Adrenal gland (tissue), 19 donors: ENCODE data around the gene RAB14. TPM values are rescaled to one million over a fixed set of nuclear protein-coding genes. Genes with fewer than 3 reads are reported as not detected.

Experiments
- DNase-seq, 7 donors: peaks; one replicate each; pipeline ENCODE4 v3.0.0-alpha.2; 2019 to 2020
- H3K27ac ChIP-seq, 5 donors: fragments of 200-600 bp; sonication (generic) in 4 of 5; 1 replicate in 3 of 5; 2 replicates in 2 of 5; pipeline versions ENCODE4 v1.5.1 to v1.8.0; 2016 to 2020; ENCODE audit warnings: mild to moderate bottlenecking in 1 of 5
- H3K27me3 ChIP-seq: fragments of 200-600 bp; 2 replicates; pipeline ENCODE4 v1.8.0; 2021
- H3K36me3 ChIP-seq, 2 donors: fragments of 200-600 bp; replicated peaks in 1 of 2; 1 replicate in 1 of 2; 2 replicates in 1 of 2; pipeline versions ENCODE4 v1.5.1 to v1.8.0; 2018 to 2022
- H3K4me1 ChIP-seq, 2 donors: fragments of 200-600 bp; replicated peaks in 1 of 2; 1 replicate in 1 of 2; 2 replicates in 1 of 2; pipeline versions ENCODE4 v1.5.1 to v1.8.0; 2018 to 2021
- H3K4me3 ChIP-seq, 4 donors: fragments of 200-600 bp; sonication (generic) in 3 of 4; one replicate each; pipeline ENCODE4 v1.5.1; 2016 to 2018
- H3K9me3 ChIP-seq, 3 donors: fragments of 200-600 bp; sonication (generic) in 1 of 3; replicated peaks in 1 of 3; 1 replicate in 2 of 3; 2 replicates in 1 of 3; pipeline versions ENCODE4 v1.5.1 to v1.8.0; 2016 to 2021
- CTCF ChIP-seq, 6 experiments: fragments of 450-650 bp in 4 of 6; fragments of 200-600 bp in 2 of 6; sonication (generic) in 1 of 6; IDR thresholded peaks; 1 replicate in 5 of 6; 2 replicates in 1 of 6; pipeline versions ENCODE4 v1.5.1 to v1.8.0; 2016 to 2021; ENCODE audit warnings: antibody characterized with exemption in 6 of 6, mild to moderate bottlenecking in 2 of 6, moderate library complexity in 1 of 6
- POLR2A ChIP-seq, 2 donors: fragments of 450-650 bp; IDR thresholded peaks; one replicate each; pipeline ENCODE4 v1.6.1; 2017; ENCODE audit warnings: antibody characterized with exemption in 2 of 2, mild to moderate bottlenecking in 2 of 2, moderate library complexity in 1 of 2
- WGBS, 4 donors: extraction: QIAGEN DNeasy Blood & Tissue Kit in 2 of 4; methylation state at CpG; one replicate each; pipeline versions ENCODE4 v1.1.5 to v1.1.7; 2013 to 2017; 5-methylcytosine and 5-hydroxymethylcytosine counted together
- intact Hi-C, 2 donors: fragments of 100-400 bp; cut with DNase I; formaldehyde crosslinking; loops; one replicate each; pipeline versions ENCODE4 v1.14.1 to v1.15.0; 2022 to 2023
- long read RNA-seq, 10 donors: library from polyadenylated mRNA in 3 of 10; unstranded in 2 of 10; stranded (forward) in 1 of 10; transcript quantifications; one replicate each; pipeline ENCODE4 v2.0.0 and lab custom pipeline, GENCODE V29; 2021 to 2026
- polyA plus RNA-seq, 3 donors: library from polyadenylated mRNA; stranded (reverse); fragments of 200-250 nt in 2 of 3; fragments of 350-450 nt in 1 of 3; fragmentation: Illumina TruSeq in 1 of 3; extraction: RNeasy Lipid Tissue Mini Kit (QIAGEN cat#74804) in 1 of 3; gene quantifications; one replicate each; pipeline ENCODE4 v1.2.3, GENCODE V29; 2013 to 2014
- total RNA-seq, 9 donors: library from RNA; depleted of rRNA in 4 of 9; stranded (reverse); fragments of >200 nt in 4 of 9; fragments of 120-200 nt in 1 of 9; fragmentation: NEBNext Ultra II Directional in 1 of 9; extraction: Animal tissue kit (Norgen Biotek cat#: 25700) in 1 of 9; gene quantifications; one replicate each; pipeline versions ENCODE4 v1.1.0 to v1.2.4, GENCODE V29; 2013 to 2023
- donor health status: healthy with polysubstance abuse.
- donor health status: Bipolar disorder and iron deficiency.
- donor health status: DM: yes; HTN: yes; CAD: no.
- donor health status: DM: no; HTN: no; CAD: no.
- donor health status: DM: no; HTN: no; CAD: no.
- donor health status: DM: yes; HTN: yes; CAD: no.

The RAB14 gene
- total RNA-seq (10 to 100 TPM; 23.8 to 93.2 (median 44.8) TPM), polyA plus RNA-seq (100 to 1,000 TPM in 1 of 3 donors, 10 to 100 TPM in 2; 16.5 to 108 (median 21.7) TPM)
- long read RNA-seq, donor 1, full-length matches to known transcripts, result 46 of 51 reads
- long read RNA-seq, donor 1, partial matches to known transcripts, result 5 of 51 reads
- long read RNA-seq, donor 1, other reads (novel, unspliced or antisense), result 0 of 51 reads
- long read RNA-seq, donor 2, full-length matches to known transcripts, result 34 of 34 reads
- long read RNA-seq, donor 2, partial matches to known transcripts, result 0 of 34 reads
- long read RNA-seq, donor 2, other reads (novel, unspliced or antisense), result 0 of 34 reads
- long read RNA-seq, donor 3, full-length matches to known transcripts, result 36 of 36 reads
- long read RNA-seq, donor 3, partial matches to known transcripts, result 0 of 36 reads
- long read RNA-seq, donor 3, other reads (novel, unspliced or antisense), result 0 of 36 reads
- long read RNA-seq, donor 4, full-length matches to known transcripts, result 6 of 8 reads
- long read RNA-seq, donor 4, partial matches to known transcripts, result 1 of 8 reads
- long read RNA-seq, donor 4, other reads (novel, unspliced or antisense), result 1 of 8 reads
- long read RNA-seq, donor 5, full-length matches to known transcripts, result 152 of 158 reads
- long read RNA-seq, donor 5, partial matches to known transcripts, result 1 of 158 reads
- long read RNA-seq, donor 5, other reads (novel, unspliced or antisense), result 5 of 158 reads
- long read RNA-seq, donor 6, full-length matches to known transcripts, result 6 of 9 reads
- long read RNA-seq, donor 6, partial matches to known transcripts, result 2 of 9 reads
- long read RNA-seq, donor 6, other reads (novel, unspliced or antisense), result 1 of 9 reads
- long read RNA-seq, donor 7, full-length matches to known transcripts, result 19 of 19 reads
- long read RNA-seq, donor 7, partial matches to known transcripts, result 0 of 19 reads
- long read RNA-seq, donor 7, other reads (novel, unspliced or antisense), result 0 of 19 reads
- long read RNA-seq, donor 8, full-length matches to known transcripts, result 45 of 45 reads
- long read RNA-seq, donor 8, partial matches to known transcripts, result 0 of 45 reads
- long read RNA-seq, donor 8, other reads (novel, unspliced or antisense), result 0 of 45 reads
- long read RNA-seq, donor 9, full-length matches to known transcripts, result 34 of 34 reads
- long read RNA-seq, donor 9, partial matches to known transcripts, result 0 of 34 reads
- long read RNA-seq, donor 9, other reads (novel, unspliced or antisense), result 0 of 34 reads
- long read RNA-seq, donor 10, full-length matches to known transcripts, result 18 of 18 reads
- long read RNA-seq, donor 10, partial matches to known transcripts, result 0 of 18 reads
- long read RNA-seq, donor 10, other reads (novel, unspliced or antisense), result 0 of 18 reads

- TF ChIP-seq POLR2A (IDR thresholded peaks at IDR 0.05), result peak; percentile 41 to 81
- TF ChIP-seq CTCF (IDR thresholded peaks at IDR 0.05), result peak; percentile 17 to 56 (median 48)
- no peaks in the 10 kb centered on the region for H3K36me3 ChIP-seq
- intact Hi-C loops, result no loop called here
- no peaks in the 10 kb centered on the region for H3K27me3 ChIP-seq
- DNase-seq, result peak; percentile 100
- WGBS, 4 donors, result 1 to 7% (median 4%) methylated on average over 15 to 55 of the region's 55 CpGs
- no peaks in the 10 kb centered on the region for H3K9me3 ChIP-seq
- peaks cover 22 to 40% of the 10 kb centered on the region in 2 donors for H3K4me1 ChIP-seq
- peak within 1 kb of the TSS; percentile 47 to 99 (median 90) for H3K4me3 ChIP-seq
- H3K27ac ChIP-seq, result peak within 1 kb of the TSS; percentile 32 to 97 (median 89)
Observed at GRCh38 chr9:121201738-121202533, at the start of gene RAB14. Gene RAB14 (minus strand): TSS chr9:121201869. CDS start chr9:121193412, 8,457 bp downstream.

GRCh38 chr9:121249563-121249962, 47.9 kb upstream of the RAB14 start:
- WGBS, 4 donors, result 72 to 81% (median 76%) methylated on average over 3 of the region's 3 CpGs
- intact Hi-C loops, result no loop called here
- no peaks in the 10 kb centered on the region for H3K27me3 ChIP-seq
- H3K36me3 ChIP-seq, result no peaks in the 10 kb centered on the region
- H3K9me3 ChIP-seq, result peaks cover 0 to 2% (median 0%) of the 10 kb centered on the region in 3 donors
- H3K4me1 ChIP-seq, result no peaks in the 10 kb centered on the region
- H3K4me3 ChIP-seq, result no peak overlapping the region
- no peak for TF ChIP-seq CTCF (IDR thresholded peaks at IDR 0.05)
- TF ChIP-seq POLR2A (IDR thresholded peaks at IDR 0.05), result no peak
- peak in 1 of 7 donors; percentile 39 for DNase-seq
- H3K27ac ChIP-seq, result no peak overlapping the region

GRCh38 chr9:121246821-121247561, 45.3 kb upstream of the RAB14 start:
- Histone ChIP-seq H3K36me3 (no peaks in the 10 kb centered on the region), H3K27me3 (no peaks in the 10 kb centered on the region), H3K4me3 (no peak overlapping the region), H3K27ac (no peak overlapping the region), H3K4me1 (peaks cover 0 to 5% of the 10 kb centered on the region in 2 donors), H3K9me3 (peaks cover 0 to 10% (median 0%) of the 10 kb centered on the region in 3 donors)
- no peak for DNase-seq
- 83 to 90% (median 87%) methylated on average over 12 of the region's 12 CpGs for WGBS, 4 donors
- no peak for TF ChIP-seq POLR2A (IDR thresholded peaks at IDR 0.05)
- intact Hi-C loops, result no loop called here
